Upper lobe of right lung (tissue), 1 donor: ENCODE results near the gene NGDN. TPM values are rescaled to one million over a fixed set of nuclear protein-coding genes. Genes with fewer than 3 reads are reported as not detected.

Experiments
- ATAC-seq: fragments of 200-7000 bp; cut with Tn5 transposase; one replicate; pipeline ENCODE4 v1.9.1; 2020; ENCODE audit warnings: mild to moderate bottlenecking, moderate library complexity
- DNase-seq: peaks from one replicate; pipeline ENCODE4 v3.0.0-alpha.2; 2020
- H3K27ac ChIP-seq: fragments of 200-600 bp; one replicate; pipeline ENCODE4 v1.8.0; 2022
- H3K27me3 ChIP-seq: fragments of 200-600 bp; one replicate; pipeline ENCODE4 v1.8.0; 2022; ENCODE audit warnings: mild to moderate bottlenecking
- H3K36me3 ChIP-seq: fragments of 200-600 bp; one replicate; pipeline ENCODE4 v1.8.0; 2022
- H3K4me1 ChIP-seq: fragments of 200-600 bp; one replicate; pipeline ENCODE4 v1.8.0; 2022
- H3K4me3 ChIP-seq: fragments of 200-600 bp; one replicate; pipeline ENCODE4 v1.8.0; 2022; ENCODE audit warnings: mild to moderate bottlenecking
- H3K9me3 ChIP-seq: fragments of 200-600 bp; one replicate; pipeline ENCODE4 v1.8.0; 2022
- intact Hi-C: fragments of 100-400 bp; cut with DNase I; formaldehyde crosslinking; loops from one replicate; pipeline ENCODE4 v1.11.0; 2022
- total RNA-seq: library from RNA; stranded (reverse); fragmentation: NEBNext Ultra II Directional; extraction: Animal tissue kit (Norgen Biotek cat#: 25700); gene quantifications from one replicate; pipeline ENCODE4 v1.2.1, GENCODE V29; 2021
- TF ChIP-seq, protein P1 (sequence below): fragments of 200-600 bp; IDR thresholded peaks from one replicate; pipeline ENCODE4 v1.8.0; 2022; ENCODE audit warnings: antibody characterized with exemption
- donor health status: DM: no; HTN: yes; CAD: no; lungs with severe emphysema.

The NGDN gene
- total RNA-seq, 1 donor from 2014 or later = 32.3 TPM

DNA sequence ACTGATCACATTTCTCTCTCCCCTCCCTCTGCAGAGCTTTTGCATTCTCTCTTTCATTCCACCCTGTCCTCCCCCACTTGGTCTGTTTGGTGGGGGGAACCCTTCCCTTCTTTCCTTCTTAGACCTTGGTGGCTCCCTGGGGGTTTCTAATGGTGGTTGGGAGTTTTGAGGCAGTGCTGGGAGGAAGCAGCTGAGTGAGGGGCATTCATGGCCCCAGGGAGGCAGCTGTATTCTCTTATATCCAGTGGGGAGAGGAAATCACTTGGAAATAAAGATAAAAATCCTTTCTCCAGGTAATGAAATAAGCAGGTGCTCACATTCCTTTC is 13.3 kb downstream of the NGDN start:
- TF ChIP-seq, protein P1, sequence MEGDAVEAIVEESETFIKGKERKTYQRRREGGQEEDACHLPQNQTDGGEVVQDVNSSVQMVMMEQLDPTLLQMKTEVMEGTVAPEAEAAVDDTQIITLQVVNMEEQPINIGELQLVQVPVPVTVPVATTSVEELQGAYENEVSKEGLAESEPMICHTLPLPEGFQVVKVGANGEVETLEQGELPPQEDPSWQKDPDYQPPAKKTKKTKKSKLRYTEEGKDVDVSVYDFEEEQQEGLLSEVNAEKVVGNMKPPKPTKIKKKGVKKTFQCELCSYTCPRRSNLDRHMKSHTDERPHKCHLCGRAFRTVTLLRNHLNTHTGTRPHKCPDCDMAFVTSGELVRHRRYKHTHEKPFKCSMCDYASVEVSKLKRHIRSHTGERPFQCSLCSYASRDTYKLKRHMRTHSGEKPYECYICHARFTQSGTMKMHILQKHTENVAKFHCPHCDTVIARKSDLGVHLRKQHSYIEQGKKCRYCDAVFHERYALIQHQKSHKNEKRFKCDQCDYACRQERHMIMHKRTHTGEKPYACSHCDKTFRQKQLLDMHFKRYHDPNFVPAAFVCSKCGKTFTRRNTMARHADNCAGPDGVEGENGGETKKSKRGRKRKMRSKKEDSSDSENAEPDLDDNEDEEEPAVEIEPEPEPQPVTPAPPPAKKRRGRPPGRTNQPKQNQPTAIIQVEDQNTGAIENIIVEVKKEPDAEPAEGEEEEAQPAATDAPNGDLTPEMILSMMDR = no peak
- H3K36me3 ChIP-seq = peaks cover 40% of the 10 kb centered on the region
- H3K4me1 ChIP-seq = no peaks in the 10 kb centered on the region
- H3K4me3 ChIP-seq = no peak overlapping the region
- DNase-seq (no peak), ATAC-seq (no peak)
- H3K9me3 ChIP-seq = no peaks in the 10 kb centered on the region
- H3K27me3 ChIP-seq = no peaks in the 10 kb centered on the region
- H3K27ac ChIP-seq = no peak overlapping the region
- intact Hi-C loops = no loop called here

DNA sequence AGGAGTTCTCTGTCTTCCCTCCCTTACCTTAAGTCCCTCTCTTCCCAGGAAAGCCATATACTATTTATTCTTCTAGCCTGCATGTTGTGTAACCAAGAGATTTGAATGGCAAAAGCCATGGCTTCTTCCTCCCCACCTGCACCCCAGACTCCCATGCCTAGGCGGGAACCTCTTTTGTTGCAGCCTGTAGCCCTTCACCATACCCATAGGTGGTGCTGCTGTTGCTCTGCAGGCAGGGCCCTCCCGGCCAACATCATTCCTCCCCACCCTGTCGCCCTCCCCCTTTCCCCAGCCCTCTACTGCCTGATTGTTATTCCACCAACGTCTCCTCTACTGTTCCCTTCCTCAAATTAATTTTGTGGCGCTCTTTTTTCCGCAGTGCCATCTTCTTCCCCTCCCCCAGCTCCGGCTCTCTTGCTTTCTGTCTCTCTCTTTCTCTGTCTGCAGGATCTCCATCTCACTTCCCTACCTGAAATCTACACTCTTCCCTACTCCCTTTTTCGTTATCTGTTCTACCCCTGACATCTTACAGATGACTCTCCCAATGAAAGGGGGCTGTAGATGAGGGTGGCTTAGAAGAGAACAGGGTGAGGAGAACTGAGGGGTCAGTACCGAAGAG is 13.8 kb downstream of the NGDN start:
- H3K9me3 ChIP-seq = no peaks in the 10 kb centered on the region
- intact Hi-C loops = no loop called here
- ATAC-seq = no peak
- TF ChIP-seq, protein P1 = no peak
- no peak overlapping the region for H3K4me3 ChIP-seq
- no peaks in the 10 kb centered on the region for H3K4me1 ChIP-seq
- DNase-seq = no peak
- peaks cover 37% of the 10 kb centered on the region for H3K36me3 ChIP-seq
- H3K27me3 ChIP-seq = no peaks in the 10 kb centered on the region
- no peak overlapping the region for H3K27ac ChIP-seq

DNA sequence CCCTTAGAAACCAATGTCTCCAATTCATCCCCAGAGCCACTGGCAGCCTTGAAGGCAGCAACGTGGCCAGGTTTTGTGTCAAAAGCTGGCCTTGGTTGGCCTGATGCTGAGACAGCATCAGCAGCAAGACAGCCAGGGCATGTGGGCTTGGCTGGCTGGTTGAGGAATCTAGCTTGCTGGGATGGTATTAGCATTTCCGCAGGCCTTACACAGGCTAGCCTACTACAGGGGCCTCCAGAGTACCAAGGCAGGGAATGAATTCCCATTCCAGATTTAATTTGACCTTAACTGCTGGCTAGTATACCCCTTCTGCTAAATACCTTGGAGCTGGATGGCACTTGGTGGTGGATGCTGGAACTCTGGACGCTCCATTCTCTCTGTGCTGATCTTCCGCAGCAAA is 15.8 kb downstream of the NGDN start:
- no peak overlapping the region for H3K27ac ChIP-seq
- no peak overlapping the region for H3K4me3 ChIP-seq
- DNase-seq (no peak), ATAC-seq (no peak)
- H3K4me1 ChIP-seq = no peaks in the 10 kb centered on the region
- peaks cover 25% of the 10 kb centered on the region for H3K36me3 ChIP-seq
- H3K9me3 ChIP-seq = no peaks in the 10 kb centered on the region
- intact Hi-C loops = no loop called here
- TF ChIP-seq, protein P1 = no peak
- H3K27me3 ChIP-seq = no peaks in the 10 kb centered on the region

DNA sequence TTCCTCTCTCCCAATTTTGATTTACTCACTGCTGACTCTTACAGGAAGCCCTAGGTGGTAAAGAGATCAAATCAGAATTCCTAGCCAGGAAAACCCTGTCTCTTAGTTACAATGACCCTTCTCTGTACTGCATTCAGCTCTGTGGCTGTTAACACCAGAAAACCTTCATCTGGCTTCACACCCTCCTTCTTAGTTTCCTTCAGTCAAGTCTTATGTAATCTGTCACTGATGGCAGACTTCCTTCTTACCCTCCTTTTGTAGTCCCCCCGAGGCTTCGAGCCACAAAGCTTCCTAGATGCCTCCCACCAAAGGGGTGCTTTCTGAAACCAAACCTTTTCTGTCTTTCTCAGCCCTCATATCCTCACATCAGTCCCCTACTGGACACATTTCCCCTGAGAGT is 16.5 kb downstream of the NGDN start:
- Histone ChIP-seq H3K36me3 (peaks cover 18% of the 10 kb centered on the region), H3K27me3 (no peaks in the 10 kb centered on the region), H3K4me1 (no peaks in the 10 kb centered on the region), H3K27ac (no peak overlapping the region), H3K4me3 (no peak overlapping the region), H3K9me3 (no peaks in the 10 kb centered on the region)
- intact Hi-C loops = no loop called here
- no peak for ATAC-seq
- DNase-seq = no peak
- TF ChIP-seq, protein P1 = no peak

DNA sequence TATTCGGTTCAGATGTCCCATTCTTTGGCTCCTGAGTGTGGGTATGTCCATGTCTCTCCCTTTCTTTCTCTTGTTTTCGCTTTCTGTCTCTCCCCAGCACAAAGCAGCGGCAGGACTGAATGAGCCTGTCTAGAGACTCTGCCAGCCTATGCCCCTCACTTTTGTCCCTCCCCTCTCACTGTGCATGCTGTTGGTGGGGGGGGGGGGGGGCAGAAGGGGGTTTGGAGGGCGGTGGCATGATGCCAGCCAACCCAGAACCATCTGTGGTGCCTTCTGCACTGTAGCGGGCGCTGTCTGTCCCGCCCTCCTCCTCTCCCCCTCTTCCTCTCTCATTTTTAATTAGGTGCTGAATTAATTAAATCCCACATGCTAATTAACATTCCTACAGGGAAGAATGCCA is 17.7 kb downstream of the NGDN start:
- Histone ChIP-seq H3K27me3 (no peaks in the 10 kb centered on the region), H3K36me3 (peaks cover 17% of the 10 kb centered on the region), H3K4me3 (no peak overlapping the region), H3K4me1 (no peaks in the 10 kb centered on the region), H3K9me3 (no peaks in the 10 kb centered on the region), H3K27ac (no peak overlapping the region)
- no peak for ATAC-seq
- DNase-seq = no peak
- intact Hi-C loops = no loop called here
- TF ChIP-seq, protein P1 = no peak

DNA sequence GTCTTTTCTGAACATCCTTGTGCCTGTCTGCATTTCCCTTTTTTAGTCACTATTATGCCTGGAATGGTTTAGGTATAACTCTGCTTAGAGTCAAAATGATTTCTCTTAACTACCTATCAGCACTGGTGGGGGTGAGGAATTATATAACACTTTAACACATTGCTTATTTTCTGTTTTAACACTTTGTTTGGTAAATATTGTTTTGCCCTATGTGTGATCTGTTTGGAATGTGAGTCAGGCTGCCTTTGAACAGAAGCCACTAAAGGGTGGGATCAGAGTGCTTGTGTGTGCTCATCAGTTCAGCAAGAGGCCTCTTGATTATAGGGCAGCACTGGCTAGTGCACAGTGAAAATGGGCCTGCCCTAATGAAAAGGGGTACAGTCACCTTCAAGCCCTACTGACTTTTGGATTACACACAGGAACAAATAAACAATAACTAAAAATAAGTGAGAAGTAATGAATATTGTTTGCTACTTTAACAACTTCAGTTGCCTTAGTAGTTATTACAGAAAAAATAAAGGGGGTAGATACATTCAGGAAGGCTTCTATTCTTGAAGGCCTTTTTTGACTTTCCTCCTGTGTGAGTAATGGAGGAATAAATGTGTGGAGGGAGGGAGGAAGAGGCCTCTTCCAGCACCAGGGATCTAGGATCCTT is 23.2 kb downstream of the NGDN start:
- DNase-seq = no peak
- no peak for ATAC-seq
- Histone ChIP-seq H3K27ac (no peak overlapping the region), H3K4me3 (no peak overlapping the region), H3K4me1 (no peaks in the 10 kb centered on the region), H3K36me3 (no peaks in the 10 kb centered on the region), H3K9me3 (no peaks in the 10 kb centered on the region), H3K27me3 (no peaks in the 10 kb centered on the region)
- intact Hi-C loops = no loop called here
- TF ChIP-seq, protein P1 = no peak
